Astrocyte (in vitro differentiated cells and primary cell): ENCODE results near the gene GBE1. TPM values are rescaled to one million over a fixed set of nuclear protein-coding genes. Genes with fewer than 3 reads are reported as not detected.

Experiments used
- DNase-seq: peaks from one replicate; pipeline ENCODE4 v3.0.0-alpha.2; 2010; ENCODE audit warnings: low read depth
- FAIRE-seq: peaks from 2 replicates; lab custom pipeline; 2011; peaks lifted over from hg19 to GRCh38; lab: Jason Lieb, UNC
- H2AFZ ChIP-seq: 2 replicates; pipeline ENCODE4 v1.6.0; 2012; ENCODE audit warnings: low read depth, low read length, inconsistent platforms
- H3K27ac ChIP-seq: 2 replicates; pipeline ENCODE4 v1.5.1; 2011; ENCODE audit warnings: low read depth, low read length, inconsistent platforms
- H3K27me3 ChIP-seq: 2 replicates; pipeline ENCODE4 v1.6.0; 2011; ENCODE audit warnings: low read length, inconsistent platforms; ENCODE audit not compliant: insufficient read depth
- H3K36me3 ChIP-seq: 2 replicates; pipeline ENCODE4 v1.5.1; 2011; ENCODE audit warnings: low read length, inconsistent platforms; ENCODE audit not compliant: insufficient read depth
- H3K4me1 ChIP-seq: 2 replicates; pipeline ENCODE4 v1.5.1; 2011; ENCODE audit warnings: low read length, inconsistent platforms; ENCODE audit not compliant: insufficient read depth
- H3K4me2 ChIP-seq: 2 replicates; pipeline ENCODE4 v1.6.0; 2012; ENCODE audit warnings: low read length, inconsistent platforms
- H3K4me3 ChIP-seq: 2 replicates; pipeline ENCODE4 v1.5.1; 2011; ENCODE audit warnings: low read depth, mild to moderate bottlenecking, low read length, inconsistent platforms; ENCODE audit not compliant: insufficient read depth
- H3K79me2 ChIP-seq: 2 replicates; pipeline ENCODE4 v1.6.0; 2012; ENCODE audit warnings: mild to moderate bottlenecking, low read length, inconsistent platforms; ENCODE audit not compliant: insufficient read depth
- H3K9ac ChIP-seq: 2 replicates; pipeline ENCODE4 v1.6.0; 2012; ENCODE audit warnings: mild to moderate bottlenecking, low read length, inconsistent platforms
- H3K9me3 ChIP-seq: 2 replicates; pipeline ENCODE4 v1.5.1; 2012; ENCODE audit warnings: low read depth, mild to moderate bottlenecking, low read length, inconsistent platforms; ENCODE audit not compliant: insufficient read depth
- H4K20me1 ChIP-seq: 2 replicates; pipeline ENCODE4 v1.6.0; 2012; ENCODE audit warnings: low read length, inconsistent platforms; ENCODE audit not compliant: insufficient read depth
- H3K27ac Mint-ChIP-seq: one replicate; pipeline ENCODE4 v1.8.0; 2021; ENCODE audit warnings: mild to moderate bottlenecking, mixed read lengths; ENCODE audit not compliant: unreplicated experiment
- H3K27me3 Mint-ChIP-seq: one replicate; pipeline ENCODE4 v1.8.0; 2021; ENCODE audit warnings: low read depth, mixed read lengths; ENCODE audit not compliant: unreplicated experiment
- H3K36me3 Mint-ChIP-seq: one replicate; pipeline ENCODE4 v1.8.0; 2021; ENCODE audit warnings: low read depth, mixed read lengths; ENCODE audit not compliant: unreplicated experiment
- H3K4me1 Mint-ChIP-seq: one replicate; pipeline ENCODE4 v1.8.0; 2021; ENCODE audit warnings: low read depth, mixed read lengths; ENCODE audit not compliant: unreplicated experiment
- H3K4me3 Mint-ChIP-seq: one replicate; pipeline ENCODE4 v1.8.0; 2021; ENCODE audit warnings: mild to moderate bottlenecking, moderate library complexity, mixed read lengths; ENCODE audit not compliant: unreplicated experiment
- H3K9me3 Mint-ChIP-seq: one replicate; pipeline ENCODE4 v1.8.0; 2021; ENCODE audit warnings: mild to moderate bottlenecking, mixed read lengths; ENCODE audit not compliant: unreplicated experiment
- EZH2 ChIP-seq: IDR thresholded peaks from 2 replicates; pipeline ENCODE4 v1.6.1; 2012; ENCODE audit warnings: mild to moderate bottlenecking, low read length, inconsistent platforms; ENCODE audit not compliant: insufficient read depth
- total RNA-seq: library from RNA; stranded (reverse); gene quantifications from 2 replicates; pipeline ENCODE4 v1.2.1, GENCODE V29; 2021
- TF ChIP-seq, protein P1 (sequence below): IDR thresholded peaks from 2 replicates; pipeline ENCODE4 v1.5.1; 2011; ENCODE audit warnings: low read depth, mild to moderate bottlenecking, inconsistent platforms, low read length, moderate library complexity; ENCODE audit not compliant: insufficient read depth

Gene GBE1
- total RNA-seq, 1 donor from 2014 or later, result 58.6 TPM

DNA sequence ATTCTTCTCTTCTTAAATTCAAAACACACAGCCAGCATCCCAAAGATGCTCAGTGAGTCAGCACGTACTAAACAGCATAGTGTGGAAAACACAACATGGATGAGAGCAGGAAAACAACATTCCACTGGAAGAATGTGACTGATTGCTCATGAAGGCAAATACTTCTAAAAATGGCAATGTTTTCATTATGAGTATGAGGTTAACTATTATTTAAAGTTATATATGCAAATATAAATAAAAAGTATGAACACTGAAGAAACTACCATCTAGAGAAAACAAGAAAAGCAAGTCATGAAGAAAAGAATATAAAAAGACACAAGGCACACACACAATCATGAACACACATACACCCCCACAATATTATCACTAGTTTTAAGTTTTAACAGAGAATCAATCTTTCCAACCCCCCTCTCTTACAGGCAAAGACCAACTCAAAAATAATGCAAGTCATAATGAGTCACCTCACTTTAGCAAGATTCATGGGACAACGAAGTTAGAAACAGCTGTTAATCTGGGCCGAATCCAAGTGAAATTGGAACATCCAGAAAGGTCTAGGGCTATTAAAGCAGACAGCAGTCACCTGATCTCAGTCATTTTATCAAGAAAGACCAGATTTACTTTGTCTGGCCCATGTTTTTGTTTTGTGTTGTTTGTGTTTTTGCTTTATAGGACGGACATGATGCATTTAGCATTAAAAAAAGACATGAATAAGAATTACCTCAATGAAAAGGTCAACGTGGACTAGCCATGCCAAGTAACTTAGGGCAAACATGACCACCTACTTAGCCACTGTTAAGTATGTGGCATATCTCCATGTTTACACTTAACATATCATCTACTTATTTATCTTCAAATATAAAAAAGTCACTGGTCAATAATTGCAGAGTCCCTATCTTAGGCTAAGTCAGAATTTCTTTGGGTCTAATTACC is 18.1 kb downstream of the GBE1 start:
- no peaks in the 10 kb centered on the region for H3K27me3 Mint-ChIP-seq
- H3K27me3 ChIP-seq, result no peaks in the 10 kb centered on the region
- FAIRE-seq, result peak; percentile 98
- H3K36me3 ChIP-seq, result no peaks in the 10 kb centered on the region
- peak; percentile 97 for DNase-seq
- no peak overlapping the region for H2AFZ ChIP-seq
- peak overlapping the region; percentile 81 for H3K4me2 ChIP-seq
- H3K4me1 Mint-ChIP-seq, result peaks cover 44% of the 10 kb centered on the region
- peak overlapping the region; percentile 82 for H3K9ac ChIP-seq
- peaks cover 48% of the 10 kb centered on the region for H3K4me1 ChIP-seq
- no peaks in the 10 kb centered on the region for H4K20me1 ChIP-seq
- H3K79me2 ChIP-seq, result peaks cover 56% of the 10 kb centered on the region
- peaks cover 2% of the 10 kb centered on the region for H3K9me3 Mint-ChIP-seq
- H3K4me3 ChIP-seq, result peak overlapping the region; percentile 38
- H3K27ac ChIP-seq, result peak overlapping the region; percentile 98
- no peak for TF ChIP-seq EZH2
- TF ChIP-seq, protein P1, sequence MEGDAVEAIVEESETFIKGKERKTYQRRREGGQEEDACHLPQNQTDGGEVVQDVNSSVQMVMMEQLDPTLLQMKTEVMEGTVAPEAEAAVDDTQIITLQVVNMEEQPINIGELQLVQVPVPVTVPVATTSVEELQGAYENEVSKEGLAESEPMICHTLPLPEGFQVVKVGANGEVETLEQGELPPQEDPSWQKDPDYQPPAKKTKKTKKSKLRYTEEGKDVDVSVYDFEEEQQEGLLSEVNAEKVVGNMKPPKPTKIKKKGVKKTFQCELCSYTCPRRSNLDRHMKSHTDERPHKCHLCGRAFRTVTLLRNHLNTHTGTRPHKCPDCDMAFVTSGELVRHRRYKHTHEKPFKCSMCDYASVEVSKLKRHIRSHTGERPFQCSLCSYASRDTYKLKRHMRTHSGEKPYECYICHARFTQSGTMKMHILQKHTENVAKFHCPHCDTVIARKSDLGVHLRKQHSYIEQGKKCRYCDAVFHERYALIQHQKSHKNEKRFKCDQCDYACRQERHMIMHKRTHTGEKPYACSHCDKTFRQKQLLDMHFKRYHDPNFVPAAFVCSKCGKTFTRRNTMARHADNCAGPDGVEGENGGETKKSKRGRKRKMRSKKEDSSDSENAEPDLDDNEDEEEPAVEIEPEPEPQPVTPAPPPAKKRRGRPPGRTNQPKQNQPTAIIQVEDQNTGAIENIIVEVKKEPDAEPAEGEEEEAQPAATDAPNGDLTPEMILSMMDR, result no peak
- H3K27ac Mint-ChIP-seq, result peak overlapping the region; percentile 99
- no peaks in the 10 kb centered on the region for H3K9me3 ChIP-seq
- H3K4me3 Mint-ChIP-seq, result peak overlapping the region; percentile 37
- H3K36me3 Mint-ChIP-seq, result peaks cover 3% of the 10 kb centered on the region

DNA sequence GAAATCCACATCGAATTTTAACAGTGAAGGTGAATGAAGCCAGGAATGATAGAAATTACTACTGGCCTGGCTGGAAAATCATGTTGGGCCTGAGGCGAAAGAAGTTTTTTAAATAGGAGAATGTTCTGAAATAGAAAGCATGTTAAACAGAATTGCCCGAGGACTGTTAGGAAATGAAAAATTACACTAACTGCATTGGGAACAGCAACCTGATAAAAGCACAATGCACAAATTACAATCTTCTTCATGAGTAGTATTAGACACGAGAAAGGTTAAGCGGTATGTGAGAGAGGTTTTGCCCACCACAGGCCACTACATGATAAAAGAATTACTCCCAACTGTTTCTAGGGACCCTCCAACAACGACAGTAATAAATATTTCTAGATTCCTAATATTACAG is 18.9 kb downstream of the GBE1 start:
- no peak overlapping the region for H3K4me3 Mint-ChIP-seq
- no peaks in the 10 kb centered on the region for H3K36me3 ChIP-seq
- H3K27ac Mint-ChIP-seq, result peak overlapping the region; percentile 99
- H2AFZ ChIP-seq, result no peak overlapping the region
- FAIRE-seq (no peak), DNase-seq (no peak)
- H3K4me2 ChIP-seq, result peak overlapping the region; percentile 81
- H3K9me3 ChIP-seq, result no peaks in the 10 kb centered on the region
- no peak for TF ChIP-seq EZH2
- TF ChIP-seq, protein P1, result no peak
- no peaks in the 10 kb centered on the region for H3K27me3 Mint-ChIP-seq
- H3K4me1 ChIP-seq, result peaks cover 48% of the 10 kb centered on the region
- no peaks in the 10 kb centered on the region for H4K20me1 ChIP-seq
- peak overlapping the region; percentile 38 for H3K4me3 ChIP-seq
- no peaks in the 10 kb centered on the region for H3K27me3 ChIP-seq
- H3K79me2 ChIP-seq, result peaks cover 56% of the 10 kb centered on the region
- H3K9me3 Mint-ChIP-seq, result no peaks in the 10 kb centered on the region
- H3K36me3 Mint-ChIP-seq, result no peaks in the 10 kb centered on the region
- H3K4me1 Mint-ChIP-seq, result peaks cover 41% of the 10 kb centered on the region
- H3K27ac ChIP-seq, result peak overlapping the region; percentile 98
- peak overlapping the region; percentile 82 for H3K9ac ChIP-seq
